GM04504 (cell line): Measurements from ENCODE around the gene ITPRIPL2.

Source experiments
- DNase-seq: peaks from one replicate; pipeline ENCODE4 v3.0.0-alpha.2; 2012; ENCODE audit warnings: low read depth

ITPRIPL2 gene

DNA sequence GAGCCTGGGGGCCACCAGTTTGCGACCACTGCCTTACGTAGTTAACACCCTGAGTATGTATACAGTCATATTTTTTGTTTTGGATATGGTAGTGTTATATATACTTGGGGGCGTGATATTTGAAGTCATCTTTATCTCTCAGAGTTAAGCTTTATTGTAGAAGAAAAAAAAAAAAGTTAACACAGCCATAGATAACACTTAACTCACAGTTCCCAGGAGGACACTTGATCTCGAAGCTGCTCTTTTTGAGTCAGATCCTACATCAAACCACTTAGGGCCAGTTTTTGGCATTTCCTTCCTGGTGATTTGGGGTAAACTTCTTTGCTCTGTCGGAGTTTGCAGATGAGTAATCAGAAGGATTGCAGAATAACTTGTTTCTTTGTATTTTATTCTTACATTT lies 5.8 kb downstream of the ITPRIPL2 start:
- DNase-seq, result peak; percentile 73

DNA sequence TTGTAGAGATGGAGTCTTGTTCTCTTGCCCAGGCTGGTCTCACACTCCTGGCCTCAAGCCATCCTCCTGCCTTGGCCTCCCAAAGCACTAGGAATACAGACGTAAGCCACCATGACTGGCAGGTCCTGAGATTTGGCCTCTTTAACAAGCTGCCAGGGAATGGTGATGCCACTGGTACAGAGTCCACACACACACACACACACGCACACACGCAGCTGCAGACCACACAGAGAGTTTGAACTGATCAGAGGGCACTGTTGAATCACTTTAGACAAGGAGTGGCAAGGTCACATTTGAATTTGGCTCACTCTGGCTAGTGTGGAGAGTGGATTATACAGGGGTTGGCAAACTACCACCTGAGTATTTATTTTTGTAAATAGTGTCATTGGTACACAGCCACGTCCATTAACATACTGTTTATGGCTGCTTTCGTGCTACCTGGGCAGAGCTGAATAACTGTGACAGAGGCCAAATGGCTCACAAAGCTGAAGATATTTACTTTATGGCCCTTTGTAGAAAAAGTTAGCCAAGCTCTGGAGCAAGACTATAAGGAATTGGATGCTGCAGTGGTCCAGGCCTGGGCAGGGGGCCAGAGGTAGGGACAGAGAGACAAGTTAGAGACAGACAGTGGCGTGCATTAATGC lies 9.9 kb downstream of the ITPRIPL2 start:
- no peak for DNase-seq

DNA sequence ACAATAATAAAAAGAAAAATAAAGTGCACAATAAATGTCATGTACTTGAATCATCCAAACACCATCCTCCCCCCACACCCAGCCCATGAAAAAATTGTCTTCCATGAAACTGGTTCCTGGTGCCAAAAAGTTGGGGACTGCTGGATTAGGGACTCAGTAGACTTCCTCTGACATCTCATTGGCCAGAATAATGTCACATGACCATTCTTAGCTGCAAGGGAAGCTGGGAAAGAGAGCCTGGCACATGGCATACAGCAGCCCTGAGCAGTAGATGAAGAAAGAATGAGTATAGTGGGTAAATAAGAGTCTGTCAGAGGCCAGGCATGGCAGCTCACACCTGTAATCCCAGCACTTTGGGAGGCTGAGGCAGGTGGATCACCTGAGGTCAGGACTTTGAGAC lies 12.5 kb downstream of the ITPRIPL2 start:
- no peak for DNase-seq

DNA sequence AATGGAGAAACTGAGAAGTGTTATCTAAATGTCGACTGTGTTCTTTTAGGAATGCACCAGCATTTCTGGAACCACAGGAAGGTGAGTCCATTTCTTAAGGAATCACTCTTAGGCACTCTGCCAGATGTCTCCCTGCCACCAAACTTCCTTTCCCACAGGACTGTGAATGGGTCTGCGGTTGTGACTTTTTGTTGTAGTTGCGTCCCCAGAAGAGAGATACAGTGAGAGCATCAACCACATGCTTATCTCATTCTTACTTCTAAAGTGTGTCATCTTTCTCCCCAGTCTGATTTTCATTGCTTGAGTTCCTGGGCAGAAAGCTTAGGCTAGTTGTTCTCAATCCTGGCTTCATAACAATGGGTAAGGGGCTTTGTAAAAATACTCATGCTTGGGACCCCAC lies 13.4 kb downstream of the ITPRIPL2 start:
- DNase-seq, result no peak

DNA sequence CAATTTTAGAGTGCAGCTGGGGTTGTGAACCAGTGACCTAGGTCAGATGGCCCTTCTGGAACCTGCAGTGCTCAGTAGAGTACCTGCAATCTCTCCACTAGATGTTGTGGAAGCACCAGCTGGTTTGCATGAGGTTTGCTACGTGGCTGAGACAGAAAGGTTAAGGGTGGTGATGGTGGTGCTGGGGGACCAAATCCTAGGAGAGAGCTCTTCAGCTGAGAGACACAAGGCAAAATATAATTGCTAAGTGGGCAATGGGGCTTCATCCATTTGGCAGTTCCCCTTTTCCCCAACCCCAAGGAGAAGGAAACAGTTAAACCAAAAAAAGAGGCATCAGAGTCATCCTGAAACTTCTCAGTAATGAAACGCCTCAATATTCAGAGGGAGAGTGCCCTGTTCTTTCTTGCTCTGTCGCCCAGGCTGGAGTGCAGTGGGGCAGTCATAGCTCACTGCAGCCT lies 13.9 kb downstream of the ITPRIPL2 start:
- DNase-seq, result no peak

DNA sequence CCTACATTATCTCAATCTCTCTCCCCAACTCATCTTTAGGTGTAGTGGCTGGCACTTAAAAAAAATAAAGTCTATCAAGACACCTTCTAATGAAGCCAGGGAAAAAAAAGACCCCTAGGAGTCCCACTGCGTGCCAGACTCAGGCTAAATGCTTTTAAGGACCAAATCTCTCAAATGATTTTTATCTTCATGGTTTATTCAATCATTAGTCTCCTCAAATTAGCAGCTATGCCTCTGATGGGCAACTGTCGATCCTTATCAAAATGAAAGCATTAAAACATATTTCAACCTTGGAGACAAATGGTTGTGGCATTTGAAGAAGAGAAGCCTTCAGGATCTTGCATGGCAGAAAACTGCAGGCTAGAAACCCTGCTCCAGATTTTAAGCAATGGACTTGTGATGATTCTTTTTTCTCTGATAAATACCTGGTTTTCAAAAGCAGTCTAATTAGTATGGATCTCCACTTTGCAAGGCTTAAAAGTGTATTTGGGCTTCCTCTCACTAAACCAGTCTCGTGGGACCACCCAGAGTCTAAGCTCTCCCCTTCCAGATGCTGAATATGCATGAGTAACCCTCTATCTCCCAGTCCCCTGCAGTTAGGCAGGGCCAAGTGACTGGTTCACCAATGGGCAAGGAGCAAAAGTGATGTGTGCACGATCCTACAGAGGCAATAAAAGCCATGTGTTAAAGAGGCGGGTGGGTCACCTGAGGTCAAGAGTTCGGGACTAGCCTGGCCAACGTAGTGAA lies 14.9 kb downstream of the ITPRIPL2 start:
- DNase-seq, result no peak

DNA sequence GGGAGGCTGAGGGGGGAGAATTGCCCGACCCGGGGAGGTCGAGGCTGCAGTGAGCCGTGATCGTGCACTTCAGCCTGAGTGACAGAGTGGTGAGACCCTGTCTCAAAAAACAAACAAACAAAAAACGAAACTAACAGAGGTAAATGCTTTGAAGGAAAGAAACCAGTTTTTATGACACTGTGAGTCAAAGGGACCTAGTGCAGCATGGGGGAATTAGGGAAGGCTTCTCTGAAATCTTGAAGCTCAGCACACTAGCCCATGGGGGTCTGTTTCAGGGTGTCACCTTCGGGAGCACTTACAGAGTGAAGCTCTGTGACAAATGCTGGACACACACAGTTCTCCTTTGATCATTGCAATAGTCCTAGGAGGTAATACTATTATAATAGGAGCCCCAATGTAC lies 16.6 kb downstream of the ITPRIPL2 start:
- no peak for DNase-seq

DNA sequence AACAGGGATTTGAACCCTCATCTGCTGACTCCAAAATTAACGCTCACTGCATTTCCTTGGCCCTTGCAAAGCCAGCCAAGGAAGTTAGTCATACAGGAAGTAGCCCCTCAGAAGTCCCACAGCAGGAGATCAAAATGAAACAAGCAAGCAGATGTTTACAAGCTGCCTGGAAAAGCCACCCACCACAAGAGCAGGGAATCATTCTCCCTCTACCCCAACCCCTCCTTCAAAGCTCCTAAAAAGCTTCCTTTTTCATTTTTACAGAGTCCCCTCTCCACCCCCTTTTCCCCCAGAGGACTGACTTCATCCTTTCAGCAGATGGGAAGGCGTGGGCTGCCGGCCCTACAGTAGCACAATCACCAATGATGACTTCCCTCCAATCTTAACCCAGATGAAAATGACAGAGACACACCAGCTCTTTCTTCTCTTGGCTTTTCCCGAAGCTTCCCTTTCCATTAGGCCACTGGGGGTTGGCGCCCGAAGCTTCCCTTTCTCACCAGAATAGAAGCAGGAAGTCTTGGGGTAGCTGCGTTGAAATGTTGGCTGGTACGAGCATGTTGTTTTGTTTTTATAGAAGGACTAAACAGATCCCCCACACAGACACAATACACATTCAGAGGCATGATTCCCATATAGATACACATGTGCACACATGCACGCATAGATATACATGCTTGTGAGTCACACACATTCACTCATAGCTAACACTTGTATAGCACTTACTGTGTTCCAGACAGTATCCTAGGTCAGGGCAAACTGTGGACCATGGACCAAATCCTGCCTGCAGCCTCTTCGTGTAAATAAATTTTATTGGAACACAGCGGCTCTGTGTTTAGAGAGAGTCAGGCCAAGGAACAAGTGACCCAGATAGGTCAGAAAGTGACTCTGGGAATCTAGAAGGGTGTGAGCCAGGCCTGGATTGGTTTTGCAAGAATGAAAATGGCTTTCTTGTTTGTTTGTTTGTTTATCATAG lies 17.4 kb downstream of the ITPRIPL2 start:
- DNase-seq, result peak; percentile 56

DNA sequence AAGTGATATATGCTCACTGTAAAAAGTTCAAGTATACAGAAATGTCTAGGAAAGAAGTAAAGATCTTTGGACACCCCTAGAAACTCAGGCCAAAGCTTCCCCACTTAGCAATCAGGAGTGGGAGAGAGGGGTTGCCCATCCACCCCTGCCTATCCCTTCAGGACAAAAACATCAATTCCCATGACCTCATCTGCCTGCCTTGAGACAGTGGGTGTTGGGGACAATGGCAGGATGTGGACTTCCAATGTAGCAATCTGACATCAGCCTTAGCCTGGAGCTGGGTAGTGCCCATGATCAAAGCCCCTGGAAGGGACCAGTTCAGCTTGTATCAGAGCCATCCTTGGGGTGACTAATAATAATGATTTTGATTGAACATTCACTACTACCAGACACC lies 18.1 kb downstream of the ITPRIPL2 start:
- DNase-seq, result no peak

DNA sequence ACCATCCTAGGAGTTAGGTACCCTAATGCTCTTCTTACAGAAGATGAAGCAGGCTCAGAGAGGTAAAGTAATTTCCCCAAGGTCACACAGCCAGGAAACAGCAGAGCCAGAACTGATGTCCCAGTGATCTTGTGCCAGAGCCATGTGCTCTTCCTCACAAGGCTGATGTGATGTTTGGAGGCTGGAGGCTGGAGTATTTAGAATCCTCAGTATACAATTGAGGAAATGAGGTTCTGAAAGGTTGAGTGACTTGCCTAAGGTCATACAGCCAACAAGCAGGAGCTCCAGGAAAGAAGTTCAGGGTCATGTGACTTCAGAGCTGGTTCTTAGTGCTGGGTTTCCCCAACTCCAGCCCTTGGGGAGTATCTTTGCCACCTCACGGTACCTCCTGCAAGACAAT lies 18.5 kb downstream of the ITPRIPL2 start:
- no peak for DNase-seq

DNA sequence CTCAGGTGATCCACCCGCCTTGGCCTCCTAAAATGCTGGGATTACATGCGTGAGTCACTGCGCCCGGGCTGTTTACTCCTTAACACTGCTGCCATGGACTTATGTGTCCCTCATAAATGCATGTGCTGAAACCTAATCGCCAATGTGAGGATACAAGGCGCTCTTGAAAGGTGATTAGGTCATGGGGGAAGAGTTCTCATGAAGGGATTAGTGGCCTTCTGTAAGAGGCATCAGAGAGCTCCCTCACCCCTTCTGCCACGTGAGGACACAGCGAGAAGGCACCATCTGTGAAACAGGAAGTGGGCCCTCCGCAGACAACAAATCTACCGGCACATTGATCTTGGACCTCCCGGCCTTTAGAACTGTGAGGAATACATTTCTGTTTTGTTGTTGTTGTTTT lies 19.1 kb downstream of the ITPRIPL2 start:
- DNase-seq, result no peak

DNA sequence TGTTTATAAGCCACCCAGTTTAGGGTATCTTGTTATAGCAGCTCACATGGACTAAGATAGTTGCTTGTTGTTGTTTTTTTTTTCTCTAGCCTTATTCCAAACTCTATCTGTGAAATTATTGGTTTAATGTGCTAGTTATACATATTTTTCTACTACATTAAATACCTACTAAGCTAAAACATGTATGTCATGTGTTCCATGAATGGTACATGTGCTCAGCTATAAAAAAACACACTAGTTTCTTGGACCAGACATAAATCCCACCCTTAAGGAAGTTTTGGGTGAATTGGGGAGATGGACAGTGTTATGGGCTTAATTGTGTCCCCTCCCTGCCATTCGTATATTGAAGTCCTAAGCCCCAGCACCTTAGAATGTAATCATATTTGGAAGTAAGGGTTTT lies 19.8 kb downstream of the ITPRIPL2 start:
- DNase-seq, result no peak

DNA sequence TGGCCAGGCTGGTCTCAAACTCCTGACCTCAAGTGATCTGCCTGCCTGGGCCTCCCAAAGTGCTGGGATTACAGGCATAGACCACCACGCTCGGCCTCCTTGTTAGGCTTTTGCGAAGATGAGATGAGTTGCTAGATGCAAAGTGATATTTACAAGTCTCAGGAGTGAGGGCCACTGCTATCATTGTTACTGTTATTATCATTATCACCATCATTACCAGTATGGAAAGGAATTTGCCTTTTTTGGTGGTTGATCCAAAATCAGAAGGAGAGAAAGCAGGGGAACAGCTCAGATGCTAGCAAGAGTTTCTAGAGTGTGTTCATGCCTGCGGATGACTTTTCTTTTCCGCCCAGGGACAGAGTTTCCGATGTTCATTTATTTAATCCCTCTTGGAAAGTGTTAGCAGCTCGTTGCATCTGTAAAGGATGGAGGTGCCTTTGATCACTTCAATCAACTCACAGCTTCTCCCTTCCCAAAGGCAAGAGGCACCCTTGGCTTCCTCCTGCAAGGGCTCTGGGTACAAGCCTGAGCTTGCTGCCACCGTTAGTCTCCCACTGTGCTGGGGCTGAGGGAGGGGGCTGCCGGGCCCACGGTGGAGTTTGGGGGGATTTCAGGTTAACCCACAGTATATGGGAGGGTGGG lies 21.6 kb downstream of the ITPRIPL2 start:
- no peak for DNase-seq

DNA sequence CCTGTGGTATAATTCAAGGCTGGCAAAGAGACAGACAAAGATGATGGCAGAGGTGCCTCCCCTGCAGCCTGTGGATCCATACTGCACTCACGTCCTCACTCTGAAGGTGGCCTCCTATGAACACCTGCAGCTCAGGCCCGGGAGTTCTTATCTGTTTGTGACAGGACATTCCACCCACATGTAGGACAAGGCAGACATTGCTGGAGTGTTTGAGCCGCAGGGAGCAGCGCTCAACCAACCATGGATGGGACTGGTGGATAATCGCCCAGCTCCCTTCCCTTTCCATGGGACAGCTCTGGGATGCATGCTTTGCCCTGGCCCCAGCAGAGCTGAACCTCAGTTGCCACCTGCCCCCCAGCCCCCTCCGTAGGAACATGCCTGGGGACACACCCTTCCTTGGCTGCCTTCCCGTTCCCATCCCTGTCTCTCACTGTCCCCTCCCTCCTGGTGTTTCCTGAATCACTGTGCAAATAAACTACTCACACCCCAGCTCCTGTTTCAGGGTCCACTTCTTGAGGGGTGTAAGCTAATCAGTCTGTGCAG lies 22.2 kb downstream of the ITPRIPL2 start:
- no peak for DNase-seq

DNA sequence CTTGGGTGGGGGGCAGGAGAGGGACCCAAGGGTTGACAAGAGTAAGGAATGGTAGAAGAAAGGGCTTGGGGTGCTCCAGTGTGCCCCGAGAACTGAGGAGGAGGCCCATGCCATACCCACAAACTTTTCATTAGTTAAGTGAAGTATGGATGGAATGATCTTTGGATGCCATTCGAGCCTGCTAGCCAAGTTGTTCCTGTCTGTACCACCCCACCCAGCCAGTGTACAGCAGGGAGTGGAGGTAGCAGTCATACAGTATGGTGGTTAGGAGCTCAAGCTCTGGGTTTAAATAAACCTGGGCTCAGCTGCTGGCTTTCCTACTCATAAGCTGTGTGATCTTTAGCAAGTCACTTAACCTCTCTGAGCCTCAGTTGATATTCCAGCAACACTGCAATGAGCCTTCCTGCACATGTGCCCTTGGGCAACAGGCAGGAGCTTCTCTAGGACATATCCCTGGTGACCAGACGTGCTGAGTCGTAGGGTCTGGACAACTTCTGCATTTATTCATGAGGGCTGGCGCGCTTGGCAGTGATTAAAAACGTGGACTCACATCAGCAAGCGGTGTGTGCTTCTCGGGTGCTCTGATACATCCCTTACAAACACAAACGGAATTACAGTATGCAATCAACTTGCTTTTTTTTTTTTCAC lies 22.9 kb downstream of the ITPRIPL2 start:
- no peak for DNase-seq

DNA sequence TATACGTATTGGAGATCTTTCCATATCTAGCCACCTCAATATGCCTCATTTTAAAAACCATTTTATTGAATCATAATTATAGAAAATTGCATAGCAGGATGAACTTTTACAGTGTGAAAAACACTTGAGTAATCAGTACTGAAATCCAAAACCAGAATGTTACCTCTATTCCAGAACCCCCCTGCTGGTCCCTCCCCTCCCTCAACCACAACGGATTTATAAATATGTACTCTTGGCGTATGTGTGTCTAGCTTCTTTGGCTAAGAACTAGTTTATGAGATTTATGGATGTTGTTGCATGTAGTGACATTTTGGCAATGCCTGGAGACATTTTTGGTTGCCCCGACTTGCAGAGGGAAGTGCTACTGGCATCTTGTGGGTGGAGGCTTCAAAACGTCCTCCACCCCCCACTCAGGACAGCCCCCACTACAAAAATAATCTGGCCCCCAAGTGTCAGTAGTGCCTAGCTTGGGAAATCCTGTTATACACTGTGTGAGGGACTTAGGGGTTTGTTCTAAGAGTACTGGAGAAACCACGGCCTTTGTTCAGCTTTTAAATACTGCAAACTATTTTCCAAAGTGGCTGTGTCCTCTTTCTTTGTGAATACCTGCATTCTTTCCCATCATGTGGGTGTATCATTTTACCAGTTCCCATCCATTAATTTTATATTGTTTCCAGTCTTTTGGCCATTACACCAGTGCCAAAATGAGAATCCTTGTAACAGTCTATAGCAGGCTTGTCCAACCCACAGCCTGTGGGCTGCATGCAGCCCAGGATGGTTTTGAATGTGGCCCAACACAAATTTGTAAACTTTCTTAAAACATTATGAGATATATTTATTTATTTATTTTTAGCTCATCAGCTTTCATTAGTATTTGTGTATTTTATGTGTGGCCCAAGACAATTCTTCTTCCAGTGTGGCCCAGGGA lies 23.7 kb downstream of the ITPRIPL2 start:
- DNase-seq, result no peak

DNA sequence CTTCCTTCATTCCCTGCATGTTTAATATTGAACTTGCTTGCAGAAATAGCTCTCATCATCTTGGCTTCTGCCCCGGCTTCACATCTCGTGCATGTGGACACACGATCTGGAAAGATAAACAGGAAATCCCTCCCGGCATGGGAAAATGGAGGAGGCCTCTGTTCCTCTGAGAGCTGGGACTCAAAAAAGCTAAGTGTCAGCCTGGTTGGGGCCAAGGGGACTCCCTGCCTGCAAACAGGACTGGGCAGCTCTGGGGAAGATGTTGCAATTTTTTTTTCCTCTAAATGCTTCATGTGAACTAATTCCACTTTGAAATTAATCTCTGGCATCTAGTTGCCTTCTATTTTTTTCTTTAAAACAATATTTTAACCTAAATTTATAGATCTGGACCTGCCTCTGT lies 24.8 kb downstream of the ITPRIPL2 start:
- peak; percentile 81 for DNase-seq

DNA sequence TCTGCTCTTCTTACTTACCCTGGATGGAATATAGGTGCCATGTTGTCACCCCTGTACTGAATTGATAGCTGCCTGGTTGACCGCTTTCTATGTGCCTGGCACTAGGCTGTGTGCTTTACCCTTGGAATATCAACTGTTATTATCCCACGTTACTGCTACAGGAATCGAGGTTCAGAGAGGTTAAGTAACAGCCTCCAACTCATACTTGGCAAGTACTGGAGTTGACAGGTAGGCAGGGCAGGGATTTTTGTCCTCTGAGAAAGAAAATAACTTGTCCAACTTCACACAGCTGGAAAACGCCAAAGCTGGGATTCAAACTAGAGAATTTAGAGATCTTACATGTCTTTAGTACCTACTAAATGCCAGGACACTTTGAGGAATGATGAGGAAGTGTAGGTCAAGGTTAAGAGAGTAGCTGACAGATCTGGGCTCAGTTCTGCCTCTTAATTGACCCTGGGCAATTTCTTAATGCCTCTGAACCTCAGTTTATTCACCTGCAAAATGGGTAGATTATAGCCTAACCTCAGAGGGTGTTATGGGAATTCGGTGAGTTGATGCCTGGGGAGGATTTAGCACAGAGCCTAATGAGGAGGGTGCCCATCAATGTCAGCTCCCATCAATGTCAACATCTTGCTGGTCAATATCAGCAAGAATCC lies 25.8 kb downstream of the ITPRIPL2 start:
- DNase-seq, result no peak

DNA sequence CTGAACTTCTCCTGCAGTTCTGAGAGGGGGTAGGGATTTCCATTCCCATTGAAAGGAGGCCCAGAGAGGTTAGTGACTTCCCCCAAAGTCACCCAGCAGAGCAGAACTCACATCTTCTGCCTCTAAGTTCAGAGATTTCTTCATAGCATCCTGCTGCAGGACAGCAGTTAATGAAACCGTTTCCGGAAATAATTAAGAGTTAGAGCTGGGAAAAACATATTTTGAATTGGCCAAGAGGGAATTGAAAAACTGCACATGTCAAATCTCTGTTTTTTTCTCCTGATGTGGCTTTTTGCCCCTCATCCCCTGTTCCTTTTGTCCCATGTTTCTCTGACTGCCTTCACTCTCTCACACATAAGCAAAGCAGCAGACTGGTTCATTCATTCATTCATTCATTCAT lies 26.6 kb downstream of the ITPRIPL2 start:
- no peak for DNase-seq
